Astrocyte of the spinal cord (primary cell): Measurements from ENCODE around the gene CARD9.
A peak's percentile ranks its signal among the peaks of the same experiment; 100 is the strongest.

Experiments used
- DNase-seq: peaks from one replicate; pipeline ENCODE4 v3.0.0; 2011; ENCODE audit warnings: low read depth, low spot score
- H3K4me3 ChIP-seq: 2 replicates; pipeline ENCODE4 v1.5.1; 2011; ENCODE audit warnings: low read depth, mild to moderate bottlenecking, low read length, moderate library complexity
- in situ Hi-C: cut with HindIII; loops from 2 replicates; pipeline ENCODE4 v1.10.0; 2017; ENCODE audit warnings: low sequenced_read_pairs
- TF ChIP-seq, protein P1 (sequence below): IDR thresholded peaks from 2 replicates; pipeline ENCODE4 v1.5.1; 2012; ENCODE audit warnings: low read depth, mild to moderate bottlenecking, low read length, inconsistent platforms

CARD9 gene

DNA sequence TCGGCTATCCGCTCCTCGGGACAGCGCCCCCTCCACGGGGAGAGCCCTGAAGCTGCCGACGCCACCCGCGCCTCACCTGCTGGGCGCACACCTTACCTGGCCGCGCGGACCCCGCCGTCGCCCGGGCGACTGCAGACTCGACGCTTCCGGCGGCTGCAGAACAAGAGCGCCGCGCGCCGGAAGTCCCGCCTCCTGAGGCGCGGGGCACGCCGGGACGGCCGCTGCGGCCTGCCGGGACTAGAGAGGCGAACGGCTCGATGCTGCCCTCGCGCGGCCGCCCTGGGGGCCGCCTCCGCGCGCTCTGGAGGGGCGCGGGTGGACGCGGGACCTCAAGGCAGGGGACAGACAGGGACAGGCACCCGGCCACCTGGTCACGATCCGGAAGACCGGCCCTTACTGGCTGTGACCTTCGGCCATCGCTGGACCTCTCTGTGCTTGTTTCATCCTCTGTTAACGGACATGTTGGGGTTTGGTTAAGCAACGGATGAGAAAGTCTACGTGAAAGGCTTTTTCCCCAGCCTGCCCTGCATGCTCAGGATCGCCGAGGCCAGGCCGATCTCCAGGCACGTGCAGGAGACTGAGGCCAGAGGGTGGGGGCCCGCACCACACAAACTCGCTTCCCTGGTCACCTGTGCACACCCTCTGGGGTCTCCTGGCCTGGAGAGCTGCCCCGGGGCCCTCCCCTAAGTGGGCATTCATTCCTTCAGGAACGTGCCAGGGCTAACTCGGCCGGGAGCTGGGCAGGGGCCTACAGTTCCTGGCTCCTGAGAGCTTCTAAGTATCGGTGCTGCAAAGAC lies 26.8 kb upstream of the CARD9 start, which contains the start of gene SNAPC4:
TSS of gene SNAPC4 (minus strand) at position 133 of the 797 bp plus-strand sequence. CDS start 1,742 bp downstream, outside the sequence.
- peak within 1 kb of the TSS; percentile 87 for H3K4me3 ChIP-seq
- TF ChIP-seq, protein P1, sequence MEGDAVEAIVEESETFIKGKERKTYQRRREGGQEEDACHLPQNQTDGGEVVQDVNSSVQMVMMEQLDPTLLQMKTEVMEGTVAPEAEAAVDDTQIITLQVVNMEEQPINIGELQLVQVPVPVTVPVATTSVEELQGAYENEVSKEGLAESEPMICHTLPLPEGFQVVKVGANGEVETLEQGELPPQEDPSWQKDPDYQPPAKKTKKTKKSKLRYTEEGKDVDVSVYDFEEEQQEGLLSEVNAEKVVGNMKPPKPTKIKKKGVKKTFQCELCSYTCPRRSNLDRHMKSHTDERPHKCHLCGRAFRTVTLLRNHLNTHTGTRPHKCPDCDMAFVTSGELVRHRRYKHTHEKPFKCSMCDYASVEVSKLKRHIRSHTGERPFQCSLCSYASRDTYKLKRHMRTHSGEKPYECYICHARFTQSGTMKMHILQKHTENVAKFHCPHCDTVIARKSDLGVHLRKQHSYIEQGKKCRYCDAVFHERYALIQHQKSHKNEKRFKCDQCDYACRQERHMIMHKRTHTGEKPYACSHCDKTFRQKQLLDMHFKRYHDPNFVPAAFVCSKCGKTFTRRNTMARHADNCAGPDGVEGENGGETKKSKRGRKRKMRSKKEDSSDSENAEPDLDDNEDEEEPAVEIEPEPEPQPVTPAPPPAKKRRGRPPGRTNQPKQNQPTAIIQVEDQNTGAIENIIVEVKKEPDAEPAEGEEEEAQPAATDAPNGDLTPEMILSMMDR: peak; percentile 77
- peak; percentile 85 for DNase-seq
- in situ Hi-C loops: no loop called here

GRCh38 chr9:136399176-136400037 lies 25.9 kb upstream of the CARD9 start:
- H3K4me3 ChIP-seq: peak overlapping the region; percentile 87
- TF ChIP-seq, protein P1: no peak
- in situ Hi-C loops: no loop called here
- DNase-seq: no peak

DNA sequence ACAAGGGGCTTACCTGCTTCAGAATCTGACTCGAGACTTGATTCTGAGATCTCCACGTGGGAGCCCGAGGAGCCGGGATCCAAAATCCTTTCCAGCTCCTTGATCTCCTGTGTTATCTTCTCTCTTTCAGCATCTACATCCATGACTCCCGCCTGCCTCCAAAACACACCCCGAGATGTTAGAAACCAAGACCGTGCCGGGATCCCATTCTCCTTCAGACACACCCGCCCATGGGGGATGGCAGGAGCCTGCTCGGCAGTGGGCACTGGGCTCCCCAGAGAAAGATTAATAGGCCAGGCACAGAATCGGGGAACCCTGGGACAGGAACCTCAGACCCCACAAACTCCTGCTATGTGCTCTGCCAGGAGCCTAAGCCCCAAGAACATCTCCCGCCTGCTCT lies 24.8 kb upstream of the CARD9 start:
- DNase-seq: no peak
- TF ChIP-seq, protein P1: no peak
- in situ Hi-C loops: no loop called here
- H3K4me3 ChIP-seq: no peak overlapping the region

DNA sequence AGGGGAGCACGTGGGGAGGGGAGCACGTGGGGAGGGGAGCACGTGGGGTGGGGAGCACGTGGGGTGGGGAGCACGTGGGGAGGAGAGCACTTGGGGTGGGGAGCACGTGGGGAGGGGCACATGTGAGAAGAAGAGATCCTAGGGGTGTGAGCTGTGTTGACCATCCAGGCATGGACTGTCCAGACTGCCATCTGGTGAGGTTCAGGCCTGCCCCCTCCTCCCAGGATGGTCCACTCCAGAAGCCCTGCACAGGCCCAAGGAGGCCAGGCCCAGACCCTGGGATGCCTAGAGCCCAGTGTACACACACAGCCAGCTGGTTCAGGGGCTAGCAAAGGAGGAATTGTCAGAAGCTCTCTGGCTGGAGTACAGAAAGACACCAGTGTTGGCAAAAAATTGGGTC lies 24.2 kb upstream of the CARD9 start:
- in situ Hi-C loops: no loop called here
- DNase-seq: no peak
- H3K4me3 ChIP-seq: no peak overlapping the region
- TF ChIP-seq, protein P1: no peak

- no peak for DNase-seq
- H3K4me3 ChIP-seq: no peak overlapping the region
- TF ChIP-seq, protein P1: no peak
- in situ Hi-C loops: no loop called here
Observed at GRCh38 chr9:136396219-136396515, 22.7 kb upstream of the CARD9 start.

- in situ Hi-C loops: no loop called here
- TF ChIP-seq, protein P1: no peak
- DNase-seq: no peak
- H3K4me3 ChIP-seq: no peak overlapping the region
Observed at GRCh38 chr9:136395345-136396218, 22.1 kb upstream of the CARD9 start.
